Heart right ventricle (tissue), 16 donors: ENCODE measurements around the gene GREB1. TPM values are rescaled to one million over a fixed set of nuclear protein-coding genes. Genes with fewer than 3 reads are reported as not detected.

ENCODE experiments used
- ATAC-seq, 8 donors: fragments of 200-7000 bp; cut with Tn5 transposase; one replicate each; pipeline ENCODE4 v1.9.1; 2020; ENCODE audit warnings: mild to moderate bottlenecking in 8 of 8, moderate library complexity in 8 of 8, moderate number of reproducible peaks in 1 of 8
- DNase-seq, 2 donors: peaks; one replicate each; pipeline ENCODE4 v3.0.0-alpha.2; 2020
- H3K27ac ChIP-seq, 10 donors: fragments of 200-600 bp; sonication (generic) in 2 of 10; one replicate each; pipeline versions ENCODE4 v1.5.0 to v1.8.0; 2020 to 2022; ENCODE audit warnings: mild to moderate bottlenecking in 3 of 10
- H3K27me3 ChIP-seq, 7 donors: fragments of 200-600 bp; one replicate each; pipeline ENCODE4 v1.8.0; 2021 to 2022; ENCODE audit warnings: mild to moderate bottlenecking in 2 of 7
- H3K36me3 ChIP-seq, 9 donors: fragments of 200-600 bp; sonication (generic) in 1 of 9; one replicate each; pipeline versions ENCODE4 v1.5.0 to v1.8.0; 2020 to 2022; ENCODE audit warnings: mild to moderate bottlenecking in 2 of 9
- H3K4me1 ChIP-seq, 9 donors: fragments of 200-600 bp; sonication (generic) in 1 of 9; one replicate each; pipeline versions ENCODE4 v1.5.0 to v1.8.0; 2020 to 2022; ENCODE audit warnings: mild to moderate bottlenecking in 4 of 9
- H3K4me3 ChIP-seq, 10 donors: fragments of 200-600 bp; sonication (generic) in 2 of 10; one replicate each; pipeline versions ENCODE4 v1.5.0 to v1.8.0; 2020 to 2022; ENCODE audit warnings: mild to moderate bottlenecking in 7 of 10, moderate library complexity in 2 of 10
- H3K9me3 ChIP-seq, 11 donors: fragments of 200-600 bp in 10 of 11; sonication (generic) in 2 of 11; one replicate each; pipeline versions ENCODE4 v1.5.0 to v1.8.0; 2013 to 2022; ENCODE audit warnings: mild to moderate bottlenecking in 2 of 11, control low read depth in 1 of 11, moderate library complexity in 1 of 11
- CTCF ChIP-seq, 9 donors: fragments of 200-600 bp; sonication (generic) in 2 of 9; IDR thresholded peaks; one replicate each; pipeline versions ENCODE4 v1.5.0 to v1.8.0; 2021 to 2022; ENCODE audit warnings: antibody characterized with exemption in 9 of 9, mild to moderate bottlenecking in 5 of 9, moderate library complexity in 1 of 9
- WGBS, 2 donors: extraction: QIAGEN DNeasy Blood & Tissue Kit; methylation state at CpG; one replicate each; pipeline ENCODE4 v1.1.7; 2013; ENCODE audit warnings: inconsistent platforms in 1 of 2; 5-methylcytosine and 5-hydroxymethylcytosine counted together
- intact Hi-C, 10 donors: fragments of 100-400 bp; cut with DNase I; formaldehyde crosslinking; loops; one replicate each; pipeline versions ENCODE4 v1.11.1 to v1.14.2; 2022
- polyA plus RNA-seq, 2 donors: library from polyadenylated mRNA; stranded (reverse); fragments of 200-250 nt; gene quantifications; one replicate each; pipeline ENCODE4 v1.2.3, GENCODE V29; 2013
- total RNA-seq, 10 donors: library from RNA; stranded (reverse); fragmentation: NEBNext Ultra II Directional in 3 of 10; extraction: Animal tissue kit (Norgen Biotek cat#: 25700) in 3 of 10; gene quantifications; one replicate each; pipeline versions ENCODE4 v1.2.1 to v1.2.4, GENCODE V29; 2021 to 2023
- donor health status: Arrhythmogenic right ventricular cardiomyopathy.
- donor health status: ischemic (EF 13 %, LVEDD 7.1; RV severe dilation, severe dysfunction).
- donor health status: healthy with polysubstance abuse.
- donor health status: DM: no; HTN: yes; CAD: no.
- donor health status: DM: no; HTN: no; CAD: no.
- donor health status: ischemic (EF 25% LVEDD 6.9; RV normal size, moderate dysfunction).
- donor health status: ischemic (EF 25% LVEDD 5.7; RV mildly dilated, moderate dysfunction).
- donor health status: healthy.
- donor health status: DM: yes; HTN: yes; CAD: no.
- donor health status: Ischemic cardiomyopathy.
- donor health status: ischemic (EF 35%, LVEDD 5.7; RV mildly dilated, moderate dysfunction).
- donor health status: nonischemic (EF 11% LVEDD 7.7; RV severe dilation, severe dysfunction).
- donor health status: DM: yes; HTN: yes; CAD: no.
- donor health status: PGD.
- donor health status: ischemic (EF 29% LVEDD 5.4; RV normal size, mild dysfunction).
- donor health status: nonischemic (EF 23%, LVEDD 6.1; RV moderate dilation, normal function).

The GREB1 gene
- total and polyA plus RNA-seq, 12 donors = 1.2 to 15.6 (median 7.8) TPM

GRCh38 chr2:11509657-11510360 lies 24.0 kb upstream of the GREB1 start:
- Histone ChIP-seq H3K4me3 (no peak overlapping the region), H3K27me3 (peaks cover 0 to 3% (median 0%) of the 10 kb centered on the region in 7 donors), H3K9me3 (no peaks in the 10 kb centered on the region), H3K4me1 (peaks cover 0 to 12% (median 0%) of the 10 kb centered on the region in 9 donors), H3K27ac (no peak overlapping the region), H3K36me3 (no peaks in the 10 kb centered on the region)
- DNase-seq = no peak
- WGBS, 2 donors = 81 to 92% methylated on average over 3 of the region's 3 CpGs
- no peak for ATAC-seq
- intact Hi-C loops = no loop called here
- TF ChIP-seq CTCF (IDR thresholded peaks at IDR 0.05) = no peak

- Histone ChIP-seq H3K9me3 (no peaks in the 10 kb centered on the region), H3K4me1 (no peaks in the 10 kb centered on the region), H3K27me3 (peaks cover 0 to 3% (median 0%) of the 10 kb centered on the region in 7 donors), H3K27ac (no peak overlapping the region), H3K36me3 (no peaks in the 10 kb centered on the region), H3K4me3 (no peak overlapping the region)
- 69% methylated on average over 5 of the region's 5 CpGs for WGBS, 2 donors
- intact Hi-C loops = no loop called here
- TF ChIP-seq CTCF (IDR thresholded peaks at IDR 0.05) = no peak
- ATAC-seq (no peak), DNase-seq (no peak)
Observed at GRCh38 chr2:11512431-11512830, 21.4 kb upstream of the GREB1 start.

GRCh38 chr2:11513319-11513718 lies 20.5 kb upstream of the GREB1 start:
- H3K4me3 ChIP-seq = no peak overlapping the region
- H3K9me3 ChIP-seq = no peaks in the 10 kb centered on the region
- H3K36me3 ChIP-seq = no peaks in the 10 kb centered on the region
- TF ChIP-seq CTCF (IDR thresholded peaks at IDR 0.05) = no peak
- DNase-seq (no peak), ATAC-seq (no peak)
- intact Hi-C loops = no loop called here
- H3K4me1 ChIP-seq = no peaks in the 10 kb centered on the region
- H3K27ac ChIP-seq = no peak overlapping the region
- peaks cover 0 to 3% (median 0%) of the 10 kb centered on the region in 7 donors for H3K27me3 ChIP-seq
- WGBS, 2 donors = 94 to 96% methylated on average over 5 of the region's 5 CpGs

- Histone ChIP-seq H3K4me1 (no peaks in the 10 kb centered on the region), H3K9me3 (peaks cover 0 to 6% (median 0%) of the 10 kb centered on the region in 11 donors), H3K36me3 (no peaks in the 10 kb centered on the region), H3K27me3 (peaks cover 0 to 3% (median 0%) of the 10 kb centered on the region in 7 donors), H3K27ac (no peak overlapping the region), H3K4me3 (no peak overlapping the region)
- intact Hi-C loops = no loop called here
- TF ChIP-seq CTCF (IDR thresholded peaks at IDR 0.05) = no peak
- WGBS, 2 donors = 77 to 91% methylated on average over 3 of the region's 3 CpGs
- ATAC-seq (no peak), DNase-seq (no peak)
Observed at GRCh38 chr2:11514081-11514730, 19.6 kb upstream of the GREB1 start.
